Natural killer cell (primary cell): ENCODE measurements around the gene LYRM2. TPM values are rescaled to one million over a fixed set of nuclear protein-coding genes. Genes with fewer than 3 reads are reported as not detected.

ENCODE experiments used
- ATAC-seq, 3 donors: fragments of 150-1000 bp in 2 of 3; fragments of 200-7000 bp in 1 of 3; cut with Tn5 transposase; 1 replicate in 1 of 3; 2 replicates in 2 of 3; pipeline ENCODE4 v1.10.0; 2021; ENCODE audit warnings: mild to moderate bottlenecking in 2 of 3, moderate library complexity in 2 of 3
- DNase-seq, 2 donors: peaks; one replicate each; pipeline versions ENCODE4 v3.0.0 to v3.0.0-alpha.2; 2013 to 2021; ENCODE audit warnings: mixed read lengths in 1 of 2
- H3K27ac ChIP-seq: one replicate; pipeline ENCODE4 v1.5.1; 2013; ENCODE audit warnings: mild to moderate bottlenecking, low read length
- H3K27me3 ChIP-seq: one replicate; pipeline ENCODE4 v1.6.1; 2013; ENCODE audit warnings: low read length; ENCODE audit not compliant: control insufficient read depth, insufficient read depth
- H3K36me3 ChIP-seq: one replicate; pipeline ENCODE4 v1.6.1; 2013; ENCODE audit warnings: low read length; ENCODE audit not compliant: control insufficient read depth, insufficient read depth
- H3K4me1 ChIP-seq: one replicate; pipeline ENCODE4 v1.6.1; 2013; ENCODE audit warnings: low read length; ENCODE audit not compliant: control insufficient read depth, insufficient read depth
- H3K4me3 ChIP-seq: one replicate; pipeline ENCODE4 v1.5.1; 2013; ENCODE audit warnings: low read length
- H3K9me3 ChIP-seq: one replicate; pipeline ENCODE4 v1.6.1; 2013; ENCODE audit warnings: low read length; ENCODE audit not compliant: control insufficient read depth, insufficient read depth
- H3K27ac Mint-ChIP-seq, 2 donors: one replicate each; pipeline ENCODE4 v1.8.0; 2022; ENCODE audit warnings: mild to moderate bottlenecking in 2 of 2, mixed read lengths in 2 of 2, moderate library complexity in 1 of 2
- H3K27me3 Mint-ChIP-seq, 2 donors: one replicate each; pipeline ENCODE4 v1.8.0; 2022; ENCODE audit warnings: low read depth in 2 of 2, mixed read lengths in 2 of 2
- H3K36me3 Mint-ChIP-seq: one replicate; pipeline ENCODE4 v1.8.0; 2022; ENCODE audit warnings: mixed read lengths
- H3K4me1 Mint-ChIP-seq, 2 donors: one replicate each; pipeline ENCODE4 v1.8.0; 2022; ENCODE audit warnings: mixed read lengths in 2 of 2
- H3K4me3 Mint-ChIP-seq: one replicate; pipeline ENCODE4 v1.8.0; 2022; ENCODE audit warnings: mild to moderate bottlenecking, moderate library complexity, mixed read lengths
- H3K9me3 Mint-ChIP-seq, 2 donors: one replicate each; pipeline ENCODE4 v1.8.0; 2022; ENCODE audit warnings: mixed read lengths in 2 of 2
- WGBS: methylation state at CpG from one replicate; pipeline ENCODE4 v1.1.7; 2013; ENCODE audit warnings: missing lambda C conversion rate; ENCODE audit not compliant: insufficient coverage; 5-methylcytosine and 5-hydroxymethylcytosine counted together
- intact Hi-C: fragments of 100-400 bp; cut with micrococcal nuclease; formaldehyde crosslinking; loops from one replicate; pipeline ENCODE4 v1.14.2; 2022
- total RNA-seq, 4 donors: library from RNA; stranded (reverse); fragments of 120-200 nt in 1 of 4; gene quantifications; one replicate each; pipeline versions ENCODE4 v1.2.3 to v1.2.4, GENCODE V29; 2013 to 2022
- TF ChIP-seq, protein P1 (sequence below): fragments of 200-600 bp; IDR thresholded peaks from one replicate; pipeline ENCODE4 v1.8.0; 2022; ENCODE audit warnings: antibody characterized with exemption

The LYRM2 gene
- total RNA-seq, 3 donors from 2014 or later (not counting 1 experiment from before 2014, with no cell fraction given), result 21.1 to 25.5 (median 25.0) TPM

DNA sequence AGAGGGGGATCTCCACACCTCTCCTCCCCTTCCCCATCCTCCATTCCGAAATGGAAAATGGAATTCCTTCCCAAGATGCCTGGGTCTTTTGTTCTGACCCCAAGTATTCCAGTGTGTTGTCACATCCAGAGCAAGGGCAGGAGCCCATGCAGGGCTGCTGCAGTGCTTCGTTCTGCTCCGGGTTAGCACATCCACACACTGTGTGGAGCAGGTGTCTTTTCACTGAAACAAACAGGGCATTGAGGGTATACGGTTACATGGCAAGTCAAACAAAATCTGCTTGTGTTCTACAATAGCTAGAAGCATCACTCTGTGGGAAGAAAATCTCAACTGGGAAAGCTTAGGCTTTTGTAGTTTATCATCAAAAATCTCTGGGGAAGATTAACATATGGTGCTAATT is 56.9 kb downstream of the LYRM2 start:
- intact Hi-C loops, result no loop called here
- Mint-ChIP-seq H3K4me1 (no peaks in the 10 kb centered on the region), H3K4me3 (no peak overlapping the region), H3K27me3 (no peaks in the 10 kb centered on the region), H3K9me3 (no peaks in the 10 kb centered on the region), H3K36me3 (no peaks in the 10 kb centered on the region), H3K27ac (no peak overlapping the region)
- TF ChIP-seq, protein P1, sequence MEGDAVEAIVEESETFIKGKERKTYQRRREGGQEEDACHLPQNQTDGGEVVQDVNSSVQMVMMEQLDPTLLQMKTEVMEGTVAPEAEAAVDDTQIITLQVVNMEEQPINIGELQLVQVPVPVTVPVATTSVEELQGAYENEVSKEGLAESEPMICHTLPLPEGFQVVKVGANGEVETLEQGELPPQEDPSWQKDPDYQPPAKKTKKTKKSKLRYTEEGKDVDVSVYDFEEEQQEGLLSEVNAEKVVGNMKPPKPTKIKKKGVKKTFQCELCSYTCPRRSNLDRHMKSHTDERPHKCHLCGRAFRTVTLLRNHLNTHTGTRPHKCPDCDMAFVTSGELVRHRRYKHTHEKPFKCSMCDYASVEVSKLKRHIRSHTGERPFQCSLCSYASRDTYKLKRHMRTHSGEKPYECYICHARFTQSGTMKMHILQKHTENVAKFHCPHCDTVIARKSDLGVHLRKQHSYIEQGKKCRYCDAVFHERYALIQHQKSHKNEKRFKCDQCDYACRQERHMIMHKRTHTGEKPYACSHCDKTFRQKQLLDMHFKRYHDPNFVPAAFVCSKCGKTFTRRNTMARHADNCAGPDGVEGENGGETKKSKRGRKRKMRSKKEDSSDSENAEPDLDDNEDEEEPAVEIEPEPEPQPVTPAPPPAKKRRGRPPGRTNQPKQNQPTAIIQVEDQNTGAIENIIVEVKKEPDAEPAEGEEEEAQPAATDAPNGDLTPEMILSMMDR, result no peak
- Histone ChIP-seq H3K9me3 (no peaks in the 10 kb centered on the region), H3K27ac (no peak overlapping the region), H3K4me3 (no peak overlapping the region), H3K27me3 (no peaks in the 10 kb centered on the region), H3K36me3 (no peaks in the 10 kb centered on the region), H3K4me1 (no peaks in the 10 kb centered on the region)
- 91% methylated on average over 4 of the region's 4 CpGs for WGBS
- ATAC-seq (no peak), DNase-seq (no peak)

DNA sequence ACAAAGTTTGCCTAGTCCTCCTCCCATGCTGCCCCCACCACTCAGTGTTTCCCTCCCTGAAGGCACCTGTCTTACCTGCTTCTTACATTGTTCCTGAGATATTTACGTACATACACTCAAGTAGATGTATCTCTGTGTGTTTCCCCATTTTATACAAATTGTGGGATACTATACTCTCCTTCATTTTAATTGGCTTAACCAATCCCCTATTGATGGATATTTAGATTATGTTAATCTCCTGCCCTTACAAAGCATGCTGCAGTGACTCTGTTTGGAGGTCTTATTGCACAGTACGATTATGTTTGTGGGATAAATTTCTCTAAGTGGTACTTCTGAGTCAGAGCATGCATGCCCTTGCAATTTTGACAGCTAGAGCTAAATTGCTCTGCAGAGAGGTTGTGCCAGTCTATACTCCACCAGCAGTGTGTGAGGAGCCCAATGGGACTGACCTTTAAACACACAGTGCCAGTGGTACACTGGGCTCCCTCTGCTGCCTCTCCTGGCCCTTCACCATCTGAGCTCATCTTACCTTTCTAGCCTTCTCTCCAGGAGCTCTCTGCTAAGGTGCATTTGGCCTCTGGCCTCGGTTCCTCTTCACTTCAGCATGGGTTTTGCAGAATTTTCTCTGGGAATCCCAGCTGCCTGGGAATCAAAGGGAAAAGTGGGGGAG is 57.4 kb downstream of the LYRM2 start:
- Mint-ChIP-seq H3K9me3 (no peaks in the 10 kb centered on the region), H3K4me3 (no peak overlapping the region), H3K27me3 (no peaks in the 10 kb centered on the region), H3K27ac (no peak overlapping the region), H3K36me3 (no peaks in the 10 kb centered on the region), H3K4me1 (no peaks in the 10 kb centered on the region)
- TF ChIP-seq, protein P1, result no peak
- no peak overlapping the region for H3K27ac ChIP-seq
- WGBS, result 96% methylated on average over 2 of the region's 3 CpGs
- ATAC-seq (no peak), DNase-seq (no peak)
- H3K36me3 ChIP-seq, result no peaks in the 10 kb centered on the region
- H3K9me3 ChIP-seq, result no peaks in the 10 kb centered on the region
- intact Hi-C loops, result no loop called here
- no peaks in the 10 kb centered on the region for H3K4me1 ChIP-seq
- no peaks in the 10 kb centered on the region for H3K27me3 ChIP-seq
- no peak overlapping the region for H3K4me3 ChIP-seq

DNA sequence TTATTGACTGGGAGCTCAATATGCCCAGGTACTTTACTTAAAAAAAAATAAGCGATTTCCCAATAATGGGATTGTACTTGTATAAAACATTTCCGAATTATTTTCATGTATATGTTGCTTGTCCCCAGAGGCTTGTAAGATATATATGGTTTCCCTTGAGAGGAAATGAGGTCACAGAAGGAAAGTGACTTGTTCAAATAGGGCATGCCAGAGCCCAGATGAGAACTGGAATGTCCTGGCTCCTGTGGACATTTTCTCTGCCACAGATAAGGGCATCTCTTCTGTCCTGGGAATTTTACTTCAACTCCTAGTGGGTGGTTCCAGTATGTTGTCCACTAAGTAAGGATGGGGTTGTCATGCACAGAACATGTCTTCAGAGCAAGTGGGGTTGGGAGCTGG is 63.0 kb downstream of the LYRM2 start:
- Mint-ChIP-seq H3K36me3 (no peaks in the 10 kb centered on the region), H3K4me1 (peaks cover 0 to 5% of the 10 kb centered on the region in 2 donors), H3K9me3 (no peaks in the 10 kb centered on the region), H3K4me3 (no peak overlapping the region), H3K27ac (no peak overlapping the region), H3K27me3 (no peaks in the 10 kb centered on the region)
- ATAC-seq, result no peak
- Histone ChIP-seq H3K4me3 (no peak overlapping the region), H3K27me3 (no peaks in the 10 kb centered on the region), H3K27ac (no peak overlapping the region), H3K9me3 (no peaks in the 10 kb centered on the region), H3K4me1 (no peaks in the 10 kb centered on the region), H3K36me3 (no peaks in the 10 kb centered on the region)
- TF ChIP-seq, protein P1, result no peak
- 96% methylated on average over 2 of the region's 2 CpGs for WGBS
- intact Hi-C loops, result no loop called here
- no peak for DNase-seq
